GM18867 (cell line): Measurements from ENCODE around the gene SPDYE2B.
"Not testable (repeated sequence)": the region's sequence is repeated elsewhere in the genome, so short reads cannot be mapped to it uniquely, and the experiment has no call there.

Source experiments
- ATAC-seq: cut with Tn5 transposase; IDR thresholded peaks from one replicate; pipeline ENCODE4 v1.9.1; 2021; ENCODE audit warnings: mild to moderate bottlenecking, moderate library complexity; ENCODE audit not compliant: unreplicated experiment

SPDYE2B gene, protein sequence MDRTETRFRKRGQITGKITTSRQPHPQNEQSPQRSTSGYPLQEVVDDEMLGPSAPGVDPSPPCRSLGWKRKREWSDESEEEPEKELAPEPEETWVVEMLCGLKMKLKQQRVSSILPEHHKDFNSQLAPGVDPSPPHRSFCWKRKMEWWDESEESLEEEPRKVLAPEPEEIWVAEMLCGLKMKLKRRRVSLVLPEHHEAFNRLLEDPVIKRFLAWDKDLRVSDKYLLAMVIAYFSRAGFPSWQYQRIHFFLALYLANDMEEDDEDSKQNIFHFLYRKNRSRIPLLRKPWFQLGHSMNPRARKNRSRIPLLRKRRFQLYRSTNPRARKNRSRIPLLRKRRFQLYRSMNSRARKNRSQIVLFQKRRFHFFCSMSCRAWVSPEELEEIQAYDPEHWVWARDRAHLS

DNA sequence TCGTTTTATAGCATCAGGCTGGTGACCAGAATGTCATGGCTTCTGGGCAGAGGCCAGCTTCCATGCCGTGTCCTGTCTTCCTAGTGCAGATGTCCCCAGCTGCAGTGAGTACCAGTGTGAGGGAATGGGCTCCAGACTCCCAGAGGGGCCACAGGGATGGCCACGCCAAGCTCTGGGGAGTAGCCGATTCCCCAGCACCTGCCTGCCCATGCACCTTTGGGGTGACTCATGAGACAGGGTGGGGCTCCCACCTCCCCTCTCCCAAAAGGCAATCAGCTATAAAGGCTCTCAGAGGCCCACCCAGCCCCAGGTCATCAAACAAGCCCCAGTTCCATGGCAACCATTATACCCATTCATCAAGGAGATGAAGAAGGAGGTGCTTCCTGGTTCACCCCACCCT lies at the start of gene SPDYE2B:
TSS of gene SPDYE2B (plus strand) at position 396 of the 400 bp plus-strand sequence. CDS start 2,030 bp downstream, outside the sequence.
- ATAC-seq: not testable (repeated sequence)

DNA sequence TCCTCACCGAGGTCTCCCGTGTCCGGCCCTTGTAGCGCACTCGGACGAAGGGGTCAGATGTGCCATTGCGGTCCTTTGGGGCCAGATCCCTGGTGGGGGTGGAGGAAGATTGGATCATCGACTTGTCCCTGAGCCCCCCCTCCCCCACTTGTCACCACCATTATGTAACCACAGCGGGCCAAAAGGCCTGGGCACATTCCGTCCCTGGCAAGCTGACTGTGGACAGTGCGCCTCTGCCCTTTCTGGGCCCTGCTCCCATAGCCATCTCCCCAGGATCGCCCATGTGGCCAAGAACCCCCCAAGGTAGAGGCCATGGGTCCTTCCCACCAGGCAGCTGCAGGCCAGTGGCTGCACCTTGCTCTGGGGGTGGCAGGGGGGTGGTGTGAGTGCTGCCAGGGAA lies 47.8 kb upstream of the SPDYE2B start:
- not testable (repeated sequence) for ATAC-seq

DNA sequence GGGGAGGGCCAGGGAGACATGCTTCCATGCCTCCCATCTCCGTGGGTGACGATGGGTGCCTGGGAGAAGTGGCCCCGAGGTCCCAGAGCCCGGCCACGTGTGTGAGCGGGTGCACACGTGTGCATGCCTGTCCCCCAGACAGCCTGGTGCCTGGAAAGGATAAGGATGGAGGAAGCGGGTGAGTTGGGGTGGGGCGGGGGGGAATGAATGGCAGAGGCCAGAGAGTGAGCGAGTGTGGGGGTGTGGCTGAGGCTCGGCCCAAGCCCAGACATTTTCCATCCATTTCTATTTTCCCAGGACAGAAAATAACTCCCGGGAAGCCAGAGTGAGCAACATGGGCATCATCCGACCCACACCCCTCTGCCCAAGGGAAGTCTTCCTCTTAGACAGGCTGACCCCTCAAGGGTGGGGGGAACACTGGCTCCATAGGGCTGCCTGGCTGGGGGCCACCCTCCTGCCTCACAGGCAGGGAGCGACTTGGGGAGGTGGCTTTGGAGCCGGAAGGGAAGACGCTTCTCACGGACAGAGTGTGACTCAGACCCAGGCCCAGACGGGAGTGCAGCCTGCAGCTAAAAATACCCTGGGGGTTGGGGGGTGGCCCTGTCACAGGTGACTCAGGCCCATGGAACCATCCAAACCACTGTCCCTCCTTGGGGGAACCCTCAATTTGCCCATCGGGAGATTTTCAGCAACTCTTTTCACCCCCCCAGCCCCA lies 45.5 kb upstream of the SPDYE2B start:
- ATAC-seq: not testable (repeated sequence)

DNA sequence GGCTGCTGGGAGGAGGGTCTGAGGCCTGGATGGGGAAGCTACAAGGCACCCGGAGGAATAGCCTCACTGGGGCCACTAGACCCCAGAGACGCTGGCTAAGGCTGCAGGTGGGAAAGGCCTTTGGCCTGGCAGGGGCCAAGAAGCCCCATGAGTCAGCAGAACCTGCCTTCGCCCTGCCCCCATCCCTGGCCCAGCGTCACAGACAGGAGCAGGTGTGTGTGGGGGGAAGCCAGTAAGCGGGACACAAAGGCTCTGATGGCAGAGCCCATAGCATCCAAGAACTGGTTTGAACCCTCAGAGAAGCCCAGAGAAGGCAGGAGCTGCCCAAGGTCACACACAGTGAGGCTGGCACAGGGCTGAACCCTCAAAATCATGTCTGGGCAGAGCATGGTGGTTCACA lies 43.3 kb upstream of the SPDYE2B start:
- not testable (repeated sequence) for ATAC-seq

DNA sequence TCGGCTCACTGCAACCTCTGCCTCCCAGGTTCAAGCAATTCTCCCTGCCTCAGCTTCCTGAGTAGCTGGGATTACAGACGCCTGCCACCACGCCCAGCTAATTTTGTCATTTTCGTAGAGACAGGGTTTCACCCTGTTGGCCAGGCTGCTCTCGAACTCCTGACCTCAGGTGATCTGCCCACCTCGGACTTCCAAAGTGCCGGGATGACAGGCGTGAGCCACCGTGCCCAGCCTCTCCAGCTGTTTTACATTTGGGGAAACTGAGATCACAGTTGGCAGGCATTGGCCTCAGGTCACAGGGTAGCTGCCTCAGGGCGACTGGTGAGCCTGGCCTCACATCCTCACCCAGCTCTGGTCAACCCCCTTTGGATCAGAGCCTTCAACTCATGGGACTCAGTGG lies 40.4 kb upstream of the SPDYE2B start:
- ATAC-seq: not testable (repeated sequence)

DNA sequence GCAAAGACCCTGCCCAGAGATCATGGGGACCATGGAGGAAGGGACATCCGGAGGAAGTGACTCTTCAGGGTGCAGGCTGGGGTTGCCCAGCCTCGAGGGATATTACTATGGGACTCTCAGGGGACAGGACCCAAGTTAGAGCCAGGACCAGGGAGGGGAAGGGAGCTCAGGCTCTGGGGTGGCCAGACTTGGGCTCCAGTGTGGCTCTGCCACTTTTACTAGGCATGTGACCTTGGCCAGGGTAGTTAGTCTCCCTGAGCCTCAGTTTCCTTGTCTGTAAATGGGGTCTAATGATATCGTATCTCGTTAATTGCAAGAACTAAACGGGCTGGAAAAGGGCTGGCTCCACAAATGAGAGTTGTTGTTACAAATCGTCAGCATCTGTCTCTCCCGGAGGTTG lies 39.7 kb upstream of the SPDYE2B start:
- not testable (repeated sequence) for ATAC-seq

DNA sequence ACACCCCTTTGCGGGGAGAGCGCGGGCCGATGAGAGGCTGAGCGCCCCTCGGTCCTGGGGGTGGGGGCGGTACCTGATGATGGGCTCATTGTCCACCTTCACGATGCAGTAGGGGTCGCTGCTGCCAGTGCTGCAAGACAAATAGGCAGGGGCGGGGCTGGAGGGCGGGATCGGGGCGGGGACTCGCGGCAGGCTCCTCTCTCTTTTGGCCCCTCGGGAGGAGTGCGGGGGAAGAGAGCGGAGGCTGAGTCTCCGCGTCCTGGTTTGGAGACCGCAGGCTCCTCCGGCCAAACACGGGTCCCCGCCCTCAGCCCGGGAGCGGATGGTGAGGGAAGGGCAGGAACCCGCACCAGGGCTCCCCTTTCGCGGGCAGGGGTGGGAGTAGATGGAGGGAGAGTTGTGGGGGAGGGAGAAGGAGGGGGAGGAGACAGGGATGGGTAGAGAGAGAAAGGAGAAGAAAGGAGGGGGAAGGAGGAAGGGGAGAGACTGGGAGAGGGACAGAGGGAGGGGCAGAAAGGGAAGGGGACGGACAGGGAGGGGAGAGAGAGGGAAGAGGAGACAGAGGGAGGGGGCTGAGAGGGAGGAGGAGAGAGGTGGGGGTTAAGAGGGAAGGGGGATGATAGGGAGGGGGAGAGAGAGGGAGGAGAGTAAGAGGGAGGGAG lies 39.0 kb upstream of the SPDYE2B start:
- ATAC-seq: peak; percentile 34

DNA sequence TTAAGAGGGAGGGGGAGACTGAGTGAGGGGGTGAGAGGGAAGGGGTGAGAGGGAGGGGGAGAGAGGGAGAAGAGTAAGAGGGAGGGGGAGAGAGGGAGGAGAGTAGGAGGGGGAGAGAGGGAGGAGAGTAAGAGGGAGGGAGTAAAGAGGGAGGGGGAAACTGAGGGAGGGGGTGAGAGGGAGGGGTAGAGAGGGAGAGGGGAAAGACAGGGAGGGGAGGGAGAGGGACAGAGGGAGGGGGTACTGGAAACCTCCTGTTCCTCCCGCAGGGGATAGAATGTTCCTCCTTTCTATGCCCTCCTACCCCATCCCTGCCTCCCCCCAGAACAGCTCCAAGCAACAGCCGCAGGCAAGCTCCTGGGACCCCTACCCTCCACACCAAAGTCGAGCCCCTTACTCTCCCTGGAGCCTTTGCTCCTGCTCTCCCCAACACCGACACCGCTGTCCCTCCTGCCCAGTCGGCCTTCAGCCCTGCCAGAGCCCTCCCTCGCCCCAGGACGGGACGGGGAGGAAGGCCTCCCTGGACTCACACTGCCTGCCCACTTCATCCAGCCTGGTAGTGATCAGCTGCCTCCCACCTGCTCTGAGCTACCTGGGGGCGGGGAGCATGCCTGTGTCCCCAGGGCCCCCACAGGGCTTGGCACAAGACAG lies 38.3 kb upstream of the SPDYE2B start:
- ATAC-seq: not testable (repeated sequence)

DNA sequence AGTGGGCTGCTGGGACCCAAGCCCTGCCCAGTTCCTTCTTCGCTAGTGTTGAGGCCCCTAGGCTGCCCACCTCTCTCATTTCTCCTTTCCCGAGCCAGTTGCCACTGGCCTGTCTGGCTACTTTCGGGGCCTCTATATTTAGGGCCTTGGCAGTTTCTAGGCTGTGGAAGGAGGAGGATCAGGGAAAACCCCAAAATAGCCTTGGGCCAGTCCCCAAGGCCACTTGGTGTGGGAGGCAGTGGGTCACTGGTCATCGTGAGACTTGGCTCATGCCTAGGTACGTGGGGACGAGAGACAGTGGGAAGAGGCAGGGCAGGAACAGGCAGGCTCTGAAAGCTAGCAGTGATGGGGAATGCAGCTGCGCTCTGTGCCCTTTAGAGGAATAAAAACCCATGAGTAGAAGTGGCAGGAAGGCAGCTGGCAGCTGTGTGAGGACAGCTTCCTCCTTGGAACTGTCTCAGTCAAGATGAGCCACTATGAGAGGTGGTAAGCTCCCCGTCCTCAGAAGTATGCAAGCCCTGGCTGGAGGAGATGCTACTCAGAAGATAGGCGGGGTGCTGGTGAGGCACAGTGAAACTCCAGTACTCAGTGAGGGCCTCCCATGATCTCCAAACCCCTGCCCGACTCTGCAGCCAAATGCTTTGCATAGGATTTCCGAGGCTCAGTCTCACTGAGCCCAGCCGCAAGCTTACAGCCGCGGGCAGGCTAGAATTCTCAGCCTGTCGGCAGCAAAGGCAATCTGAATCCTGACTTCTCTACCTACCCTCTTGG lies 36.4 kb upstream of the SPDYE2B start:
- peak; percentile 72 for ATAC-seq

DNA sequence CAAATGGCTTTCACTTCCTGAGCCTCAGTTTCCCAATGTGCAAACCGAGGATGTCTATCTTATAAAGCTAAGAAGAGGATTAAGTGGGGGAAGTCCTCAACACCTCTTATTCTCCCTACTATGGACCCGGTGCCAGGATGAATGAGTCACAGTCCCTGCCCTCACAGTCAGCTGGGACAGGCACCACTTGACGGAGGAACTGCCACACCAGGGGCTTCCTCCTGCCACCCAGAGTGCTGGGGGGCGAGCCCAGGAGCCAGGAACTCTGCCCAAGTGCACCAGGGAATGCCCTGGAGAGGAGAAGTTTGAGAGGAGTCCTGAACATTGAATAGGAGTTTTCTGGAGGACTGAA lies 35.8 kb upstream of the SPDYE2B start:
- peak; percentile 13 for ATAC-seq

DNA sequence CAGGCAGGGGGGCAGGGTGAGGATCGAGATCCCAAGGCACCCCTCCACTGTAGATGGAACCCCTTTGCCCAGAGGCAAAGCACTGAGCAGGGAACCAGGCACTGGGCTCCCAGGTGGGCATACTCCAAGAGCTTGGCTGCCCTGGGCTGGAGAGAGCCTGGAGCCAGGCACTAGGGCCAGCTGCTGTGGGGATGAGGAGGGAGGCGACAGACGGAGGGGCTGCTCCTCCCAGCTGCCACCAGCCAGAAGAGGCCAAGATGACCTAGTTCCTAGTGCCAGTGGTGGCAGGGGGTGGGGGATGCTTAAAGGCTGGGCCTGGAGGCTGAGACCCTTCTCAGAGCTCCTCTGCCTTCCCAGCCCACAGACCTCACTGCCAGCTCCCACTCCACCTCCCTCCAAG lies 35.2 kb upstream of the SPDYE2B start:
- not testable (repeated sequence) for ATAC-seq

DNA sequence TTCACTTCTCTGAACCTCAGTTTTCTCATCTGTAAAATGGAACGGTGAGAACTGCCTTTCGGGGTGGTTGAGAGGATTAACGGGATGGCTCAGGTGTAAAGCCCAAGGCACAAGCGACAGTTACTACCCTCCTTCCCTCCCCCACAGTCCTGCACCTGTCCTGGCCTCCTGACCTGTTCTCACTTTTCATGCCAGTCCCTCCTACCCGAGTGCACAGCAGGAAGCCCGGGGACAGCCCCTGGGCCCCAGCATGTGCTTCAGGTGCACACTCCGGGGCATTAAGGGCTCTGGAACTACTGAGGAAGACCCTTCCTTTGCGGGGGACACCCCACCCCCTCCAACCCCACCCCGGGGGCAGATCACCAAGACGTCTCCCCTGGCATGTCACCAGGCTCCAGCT lies 34.2 kb upstream of the SPDYE2B start:
- ATAC-seq: not testable (repeated sequence)

DNA sequence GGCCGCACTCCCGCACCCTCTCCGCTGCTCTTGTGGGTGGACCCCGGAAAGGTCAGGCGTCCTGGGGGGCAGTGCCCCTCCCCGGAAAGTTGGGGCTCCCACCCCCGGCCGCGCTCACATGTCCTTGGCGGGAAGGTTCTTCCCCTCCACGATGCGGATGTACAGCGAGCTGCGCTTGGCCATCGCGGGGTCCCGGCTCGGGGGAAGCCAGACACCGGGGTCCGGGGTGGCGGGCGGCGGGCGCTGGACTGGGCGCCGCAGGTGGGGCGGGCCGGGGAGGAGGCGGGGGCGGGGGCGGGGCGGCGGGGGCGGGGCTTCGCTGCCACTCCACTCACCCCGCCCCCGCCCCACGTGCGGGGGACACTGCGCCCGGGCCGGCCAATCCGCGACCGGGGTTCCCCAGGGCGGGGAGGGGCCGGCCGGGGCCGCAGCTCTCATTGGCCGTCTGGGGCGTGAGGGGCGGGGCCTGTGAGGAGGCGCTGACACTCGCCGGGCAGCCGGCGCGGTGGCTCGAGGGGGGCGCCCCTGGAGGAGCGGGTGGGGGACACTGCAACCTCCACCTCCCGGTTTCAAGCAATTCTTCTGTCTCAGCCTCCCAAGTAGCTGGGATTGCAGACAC lies 33.5 kb upstream of the SPDYE2B start, which contains the start of gene RASA4:
TSS of gene RASA4 (minus strand) at position 250 of the 619 bp plus-strand sequence. CDS start at position 183, 67 bp downstream.
- ATAC-seq: peak; percentile 77

DNA sequence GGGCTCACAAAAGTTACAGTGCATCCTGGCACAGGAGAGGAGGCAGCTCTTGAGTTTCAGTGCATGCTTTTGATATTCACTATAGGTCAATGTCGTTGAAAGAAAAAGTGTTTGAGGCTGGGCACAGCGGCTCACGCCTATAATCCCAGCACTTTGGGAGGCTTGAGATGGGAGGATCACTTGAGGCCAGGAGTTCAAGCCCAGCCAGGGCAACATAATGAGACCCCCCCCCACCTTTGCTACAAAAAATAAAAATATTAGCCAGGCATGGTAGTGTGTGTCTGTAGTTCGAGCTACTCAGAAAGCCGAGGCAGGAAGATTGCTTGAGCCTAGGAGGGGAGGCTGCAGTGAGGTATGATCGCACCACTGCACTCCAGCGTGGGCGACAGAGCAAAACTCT lies 32.0 kb upstream of the SPDYE2B start:
- not testable (repeated sequence) for ATAC-seq

DNA sequence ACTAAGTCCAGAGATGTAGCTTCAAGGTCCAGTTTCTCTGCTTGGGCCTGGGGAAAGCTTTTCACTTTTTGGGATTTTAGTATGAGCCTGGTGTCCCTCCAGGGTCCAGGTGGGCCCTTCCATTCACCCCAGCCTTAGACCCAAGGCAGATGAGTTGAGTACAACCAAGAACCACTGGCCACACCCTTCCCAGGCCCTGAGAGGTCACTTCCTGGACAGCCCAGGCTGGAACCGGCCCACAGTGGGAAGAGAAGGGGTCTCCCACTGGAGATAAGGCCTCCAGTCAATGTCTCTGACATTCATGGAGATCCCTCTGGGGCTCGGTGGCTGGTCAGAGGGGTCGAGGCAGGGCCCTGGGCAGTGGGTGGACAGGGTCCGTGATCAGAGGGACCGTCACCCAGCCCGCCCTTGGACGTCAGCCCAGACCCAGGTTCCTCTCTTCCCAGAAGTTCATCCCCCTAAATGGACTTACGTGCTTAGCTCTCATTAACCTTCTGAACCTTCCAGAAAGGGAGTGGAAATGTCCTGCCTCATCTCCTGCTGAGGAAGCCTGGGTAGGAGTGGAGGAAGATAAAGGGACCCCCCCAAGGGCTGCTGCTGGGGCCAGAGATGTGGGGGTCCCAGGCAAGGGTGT lies 22.7 kb upstream of the SPDYE2B start:
- not testable (repeated sequence) for ATAC-seq

DNA sequence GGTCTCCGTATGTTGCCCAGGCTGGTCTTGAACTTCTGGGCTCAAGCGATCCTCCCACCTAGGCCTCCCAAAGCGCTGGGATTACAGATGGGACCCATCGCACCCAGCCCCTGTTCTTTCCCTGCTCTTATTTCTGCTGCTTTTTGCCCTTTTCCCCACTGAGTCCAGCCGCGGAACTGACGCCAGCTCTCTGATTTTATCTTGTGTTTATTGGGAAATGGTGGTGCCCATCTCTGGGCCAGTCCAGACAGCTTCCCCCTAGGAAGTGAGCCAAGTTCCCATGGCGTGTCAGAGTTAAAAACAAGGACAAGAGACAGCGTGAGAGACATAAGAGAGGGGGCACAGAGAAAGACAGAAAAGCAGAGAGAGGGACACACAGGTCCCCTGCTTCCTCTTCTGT lies 19.5 kb upstream of the SPDYE2B start:
- not testable (repeated sequence) for ATAC-seq

DNA sequence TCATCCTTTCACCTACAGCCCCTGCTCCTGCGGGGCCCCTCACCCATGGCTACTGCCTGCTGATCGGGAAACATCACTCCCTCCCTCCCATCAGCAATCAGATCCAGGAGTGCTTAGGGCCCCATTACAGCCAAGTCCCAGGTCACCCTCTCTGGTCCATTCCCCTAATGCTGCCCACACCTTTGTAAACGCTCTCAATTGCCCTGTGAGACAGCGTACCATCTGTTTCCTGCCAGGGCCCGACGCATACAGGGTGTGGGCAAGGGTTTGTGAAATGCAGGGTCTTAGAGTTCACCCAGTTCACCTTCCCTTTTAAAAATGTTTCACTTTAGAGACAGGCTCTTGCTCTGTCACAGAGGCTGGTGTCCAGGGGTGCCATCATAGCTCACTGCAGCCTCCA lies 15.8 kb upstream of the SPDYE2B start:
- ATAC-seq: not testable (repeated sequence)

DNA sequence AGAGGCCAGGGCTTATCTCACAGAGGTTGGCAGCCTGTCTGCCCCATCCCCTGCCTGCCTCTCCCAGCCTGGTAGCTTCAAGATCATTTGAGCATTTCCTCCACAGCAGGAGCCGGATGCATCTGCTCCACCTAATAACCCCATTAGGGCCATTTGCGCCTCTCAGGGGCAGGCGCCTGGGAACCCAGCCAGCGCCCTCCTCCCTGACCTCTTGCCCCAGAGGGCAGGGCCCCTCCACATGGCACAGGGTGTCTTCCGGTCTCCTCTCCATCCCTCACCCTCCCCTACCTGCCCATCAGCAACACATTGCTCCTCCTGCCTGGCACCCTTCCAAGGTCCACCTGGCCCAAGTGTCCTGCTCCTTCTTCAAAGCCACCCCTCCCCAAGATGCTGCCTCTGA lies 14.8 kb upstream of the SPDYE2B start:
- not testable (repeated sequence) for ATAC-seq

DNA sequence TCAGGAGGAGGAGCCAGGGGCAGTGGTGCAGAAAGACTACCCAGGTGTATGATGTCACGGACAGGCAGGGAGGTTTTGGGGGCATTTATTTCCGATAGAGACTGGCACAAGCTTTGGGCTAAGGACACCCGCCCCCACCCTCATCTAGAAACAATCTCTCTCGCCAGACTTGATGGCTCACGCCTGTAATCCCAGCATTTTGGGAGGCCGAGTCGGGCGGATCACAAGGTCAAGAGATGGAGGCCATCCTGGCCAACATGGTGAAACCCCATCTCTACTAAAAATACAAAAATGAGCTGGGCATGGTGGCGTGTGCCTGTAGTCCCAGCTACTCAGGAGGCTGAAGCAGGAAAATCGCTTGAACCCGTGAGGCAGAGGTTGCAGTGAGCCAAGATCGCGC lies 13.2 kb upstream of the SPDYE2B start:
- not testable (repeated sequence) for ATAC-seq
